K562 (cell line): ENCODE results near the gene ELOB. TPM values are rescaled to one million over a fixed set of nuclear protein-coding genes. Genes with fewer than 3 reads are reported as not detected.

ENCODE experiments used
- ATAC-seq: fragments of 200-7000 bp; cut with Tn5 transposase; 3 replicates; pipeline ENCODE4 v1.9.1; 2020; ENCODE audit warnings: moderate library complexity
- BruUV-seq: library from RNA; stranded (reverse); fragments of 400-500 nt; replicated peaks from 2 replicates; lab custom pipeline; 2021; lab: Mats Ljungman, UMichigan
- CTCF ChIA-PET: fragments of 300-600 bp; formaldehyde crosslinking; extraction: SDS; loops from one replicate; lab custom pipeline; 2021; ENCODE audit warnings: low intra/inter-chr PET ratio; lab: Yijun Ruan, JAX
- POLR2A ChIA-PET: fragments of 300-600, 350-650 bp; sonication (Branson Sonifier 250); formaldehyde crosslinking; extraction: SDS; loops from one replicate; lab custom pipeline; 2021; ENCODE audit warnings: antibody characterized with exemption, inconsistent platforms; lab: Yijun Ruan, JAX
- DNase-seq, 4 experiments: peaks; one replicate each; pipeline versions ENCODE4 v3.0.0 to v3.0.0-alpha.2; 2011 to 2018; ENCODE audit warnings: low spot score in 3 of 4, mixed read lengths in 3 of 4; ENCODE audit errors: extremely low read depth in 1 of 4
- FAIRE-seq: peaks from 2 replicates; lab custom pipeline; 2011; peaks lifted over from hg19 to GRCh38; lab: Jason Lieb, UNC
- H2AFZ ChIP-seq: 2 replicates; pipeline ENCODE4 v1.6.0; 2011; ENCODE audit warnings: low read depth, low read length, control low read depth, inconsistent platforms
- H3K27ac ChIP-seq: fragments of 200-600 bp; 3 replicates; pipeline ENCODE4 v1.8.0; 2011; ENCODE audit warnings: low read depth, mild to moderate bottlenecking, control low read depth, inconsistent platforms, low read length, moderate library complexity, mixed read lengths; ENCODE audit errors: extremely low read depth
- H3K27me3 ChIP-seq, 2 experiments: fragments of 300-600 bp in 1 of 2; 2 replicates in 1 of 2; 3 replicates in 1 of 2; pipeline versions ENCODE4 v1.6.0 to v1.8.0; 2011; ENCODE audit warnings: inconsistent platforms in 2 of 2, low read length in 2 of 2, mild to moderate bottlenecking in 1 of 2, mixed read lengths in 1 of 2, moderate library complexity in 1 of 2; ENCODE audit not compliant: control insufficient read depth in 2 of 2, insufficient read depth in 2 of 2
- H3K36me3 ChIP-seq: fragments of 300-600 bp; 3 replicates; pipeline ENCODE4 v1.8.0; 2011; ENCODE audit warnings: mild to moderate bottlenecking, low read length, inconsistent platforms; ENCODE audit not compliant: control insufficient read depth, insufficient read depth
- H3K4me1 ChIP-seq, 2 experiments: fragments of 200-600 bp in 1 of 2; replicated peaks in 1 of 2; 2 replicates in 1 of 2; 3 replicates in 1 of 2; pipeline versions ENCODE4 v1.5.1 to v1.8.0; 2011; ENCODE audit warnings: inconsistent platforms in 2 of 2, low read length in 2 of 2, mild to moderate bottlenecking in 1 of 2, mixed read lengths in 1 of 2, moderate library complexity in 1 of 2; ENCODE audit not compliant: control insufficient read depth in 2 of 2, insufficient read depth in 2 of 2
- H3K4me2 ChIP-seq: 2 replicates; pipeline ENCODE4 v1.6.1; 2011; ENCODE audit warnings: low read length, control low read depth, inconsistent platforms, mixed read lengths; ENCODE audit not compliant: insufficient read depth
- H3K4me3 ChIP-seq: fragments of 200-600 bp; sonication (generic), shearing (Covaris generic); 2 replicates; pipeline ENCODE4 v1.5.1; 2016; ENCODE audit warnings: control low read depth, inconsistent platforms
- H3K79me2 ChIP-seq: fragments of 200-600 bp; 3 replicates; pipeline ENCODE4 v1.8.0; 2011; ENCODE audit warnings: low read length, inconsistent platforms; ENCODE audit not compliant: control insufficient read depth, insufficient read depth
- H3K9ac ChIP-seq, 2 experiments: 2 replicates each; pipeline versions ENCODE4 v1.6.0 to v1.6.1; 2011; ENCODE audit warnings: low read depth in 2 of 2, low read length in 2 of 2, control low read depth in 1 of 2, inconsistent platforms in 1 of 2, mild to moderate bottlenecking in 1 of 2, mixed read lengths in 1 of 2; ENCODE audit not compliant: insufficient read depth in 1 of 2
- H3K9me1 ChIP-seq: one replicate; pipeline ENCODE4 v1.6.0; 2011; ENCODE audit warnings: inconsistent platforms, mild to moderate bottlenecking, low read length, moderate library complexity; ENCODE audit not compliant: control insufficient read depth, insufficient read depth
- H3K9me3 ChIP-seq: replicated peaks from 2 replicates; pipeline ENCODE4 v1.5.1; 2011; ENCODE audit warnings: low read depth, low read length, inconsistent platforms; ENCODE audit not compliant: control insufficient read depth, insufficient read depth
- H4K20me1 ChIP-seq: replicated peaks from 2 replicates; pipeline ENCODE4 v1.6.1; 2011; ENCODE audit warnings: low read length, inconsistent platforms, mixed read lengths; ENCODE audit not compliant: control insufficient read depth, insufficient read depth
- EGR1 ChIP-seq: fragments of 450-650 bp; conservative IDR thresholded peaks from 2 replicates; pipeline ENCODE4 v1.6.1; 2017; ENCODE audit warnings: mild to moderate bottlenecking
- ELK3 ChIP-seq: fragments of 450-650 bp; formaldehyde crosslinking; IDR thresholded peaks from 2 replicates; pipeline ENCODE4 v1.4.0; 2020; ENCODE audit warnings: mild to moderate bottlenecking
- ZFX ChIP-seq: sonication (generic); formaldehyde crosslinking; IDR thresholded peaks from 2 replicates; pipeline ENCODE4 v1.8.0; 2022; ENCODE audit warnings: mild to moderate bottlenecking, missing genetic modification reagents, moderate library complexity
- WGBS: fragments of 100-300 bp; shearing (Covaris generic); methylation state at CpG from one replicate; pipeline ENCODE4 v1.1.6; 2016; ENCODE audit warnings: low coverage, mixed read lengths; ENCODE audit not compliant: insufficient coverage; ENCODE audit errors: missing lambda C conversion rate; 5-methylcytosine and 5-hydroxymethylcytosine counted together
- in situ Hi-C: fragments of 300-500 bp; cut with MboI; formaldehyde crosslinking; loops from 4 replicates; pipeline ENCODE4 v1.15.0; 2018; ENCODE audit warnings: inconsistent platforms, mixed read lengths
- intact Hi-C: fragments of 100-400 bp; cut with micrococcal nuclease; formaldehyde crosslinking; loops from 2 replicates; pipeline ENCODE4 v1.14.2; 2022
- polyA plus RNA-seq, 8 experiments: library from polyadenylated mRNA; depleted of rRNA in 4 of 8; stranded (reverse) in 5 of 8; unstranded in 3 of 8; fragments of >200 nt; fragmentation: Nextera tagmentation in 2 of 8; fragmentation: Illumina TruSeq in 1 of 8; extraction: Ambion mirVana in 2 of 8; extraction: Trizol in 1 of 8; gene quantifications; 2 replicates each; pipeline versions ENCODE4 v1.2.1 to v1.2.3, GENCODE V29; 2011 to 2014; ENCODE audit warnings: inconsistent platforms in 1 of 8, missing spikeins in 1 of 8
- total RNA-seq, 7 experiments: library from RNA; depleted of rRNA in 6 of 7; stranded (reverse); fragments of >200 nt in 6 of 7; fragmentation: Illumina TruSeq in 2 of 7; extraction: Trizol in 2 of 7; gene quantifications; 2 replicates each; pipeline versions ENCODE4 v1.2.1 to v1.2.3, GENCODE V29; 2011 to 2021; ENCODE audit warnings: low replicate concordance in 1 of 7
- TF ChIP-seq, protein P1 (sequence below): fragments of 250-450 bp; sonication (Bioruptor Pico); IDR thresholded peaks from 2 replicates; pipeline ENCODE4 v1.6.1; 2021; ENCODE audit warnings: mild to moderate bottlenecking

ELOB gene
- total and polyA plus RNA-seq, 9 of the 15 experiments (the other 6 are each of a cell fraction or from before 2014, with no cell fraction given) = 63.2 to 791 (median 237) TPM

DNA sequence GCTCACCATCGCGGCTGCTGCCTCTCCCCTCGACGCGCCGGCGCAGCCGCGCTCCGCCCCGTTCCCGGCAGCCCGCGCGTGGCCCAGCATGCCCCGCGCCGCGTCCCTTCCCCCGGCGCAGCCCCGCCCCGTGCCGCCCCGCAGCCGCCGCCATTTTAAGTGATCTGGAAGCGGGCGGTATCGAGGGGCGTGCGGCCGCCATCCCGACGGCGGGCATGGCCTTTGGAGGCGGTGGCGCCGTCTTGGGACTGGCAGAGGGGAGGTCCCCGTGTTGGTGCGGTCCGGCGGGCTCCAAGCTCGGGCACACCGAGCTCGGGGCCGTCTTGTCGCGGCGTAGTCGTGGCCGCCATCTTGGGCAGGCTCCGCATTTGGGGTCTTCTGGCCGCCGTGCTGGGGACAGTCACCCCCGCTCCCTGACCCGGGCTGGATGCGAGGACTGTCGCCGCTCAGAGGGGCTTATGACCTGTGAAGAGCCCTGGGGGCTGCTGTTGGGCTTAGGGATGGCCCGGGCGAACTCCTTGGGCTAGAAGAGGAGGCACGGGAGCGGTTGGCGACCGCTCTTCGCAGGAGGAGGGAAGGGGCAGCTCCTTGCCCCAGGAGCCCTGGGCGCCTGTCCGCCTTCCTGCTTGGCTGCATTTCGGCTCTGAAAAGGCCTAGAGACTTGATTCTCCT, at the start of gene ELOB (continued):
- 0 out of 2 replicates have a peak, but pooled peaks have one; percentile 34 for TF ChIP-seq ELK3 (CRISPR knock-in tag)
- TF ChIP-seq ZFX = peak; percentile 94

GRCh38 chr16:2825906-2826305, 48.8 kb upstream of the ELOB start:
- Histone ChIP-seq H3K9me1 (no peaks in the 10 kb centered on the region), H3K9me3 (no peaks in the 10 kb centered on the region), H3K36me3 (peaks cover 5% of the 10 kb centered on the region; the same call in 1 of the 3 replicates), H3K9ac (no peak overlapping the region), H3K4me2 (no peak overlapping the region), H4K20me1 (peaks cover 10% of the 10 kb centered on the region), H3K79me2 (no peaks in the 10 kb centered on the region), H3K27me3 (peaks cover 26 to 54% of the 10 kb centered on the region in 2 experiments), H3K4me3 (no peak overlapping the region), H2AFZ (no peak overlapping the region)
- 4% methylated on average over 11 of the region's 11 CpGs for WGBS
- POLR2A ChIA-PET = interaction anchor here (0.6 to 2.4 kb wide), 4 partner anchors 13 to 109 kb away, joined by 3 to 8 read pairs (median 4); no protein-coding TSS in a partner anchor
- FAIRE-seq (peak; percentile 26), ATAC-seq (no peak)
- in situ Hi-C loops = no loop called here
- CTCF ChIA-PET = no interaction called here
- BruUV-seq = no TSS peak
- TF ChIP-seq EGR1 = peak; percentile 79
- TF ChIP-seq, protein P1, sequence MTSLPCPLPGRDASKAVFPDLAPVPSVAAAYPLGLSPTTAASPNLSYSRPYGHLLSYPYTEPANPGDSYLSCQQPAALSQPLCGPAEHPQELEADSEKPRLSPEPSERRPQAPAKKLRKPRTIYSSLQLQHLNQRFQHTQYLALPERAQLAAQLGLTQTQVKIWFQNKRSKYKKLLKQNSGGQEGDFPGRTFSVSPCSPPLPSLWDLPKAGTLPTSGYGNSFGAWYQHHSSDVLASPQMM (CRISPR knock-in tag) = no peak
- TF ChIP-seq, all 486 proteins: peak for 1
- Histone ChIP-seq H3K27ac (no peak overlapping the region), H3K4me1 (peaks cover 0 to 32% of the 10 kb centered on the region in 2 experiments; a peak in 1 of 5 replicates)
- intact Hi-C loops = no loop called here
- no peak for DNase-seq
